ENCODE measurements around the gene ZG16.
A peak's percentile ranks its signal among the peaks of the same experiment; 100 is the strongest.
"Not testable (repeated sequence)": the region's sequence is repeated elsewhere in the genome, so short reads cannot be mapped to it uniquely, and the experiment has no call there.

ZG16 gene, protein sequence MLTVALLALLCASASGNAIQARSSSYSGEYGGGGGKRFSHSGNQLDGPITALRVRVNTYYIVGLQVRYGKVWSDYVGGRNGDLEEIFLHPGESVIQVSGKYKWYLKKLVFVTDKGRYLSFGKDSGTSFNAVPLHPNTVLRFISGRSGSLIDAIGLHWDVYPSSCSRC

DNA sequence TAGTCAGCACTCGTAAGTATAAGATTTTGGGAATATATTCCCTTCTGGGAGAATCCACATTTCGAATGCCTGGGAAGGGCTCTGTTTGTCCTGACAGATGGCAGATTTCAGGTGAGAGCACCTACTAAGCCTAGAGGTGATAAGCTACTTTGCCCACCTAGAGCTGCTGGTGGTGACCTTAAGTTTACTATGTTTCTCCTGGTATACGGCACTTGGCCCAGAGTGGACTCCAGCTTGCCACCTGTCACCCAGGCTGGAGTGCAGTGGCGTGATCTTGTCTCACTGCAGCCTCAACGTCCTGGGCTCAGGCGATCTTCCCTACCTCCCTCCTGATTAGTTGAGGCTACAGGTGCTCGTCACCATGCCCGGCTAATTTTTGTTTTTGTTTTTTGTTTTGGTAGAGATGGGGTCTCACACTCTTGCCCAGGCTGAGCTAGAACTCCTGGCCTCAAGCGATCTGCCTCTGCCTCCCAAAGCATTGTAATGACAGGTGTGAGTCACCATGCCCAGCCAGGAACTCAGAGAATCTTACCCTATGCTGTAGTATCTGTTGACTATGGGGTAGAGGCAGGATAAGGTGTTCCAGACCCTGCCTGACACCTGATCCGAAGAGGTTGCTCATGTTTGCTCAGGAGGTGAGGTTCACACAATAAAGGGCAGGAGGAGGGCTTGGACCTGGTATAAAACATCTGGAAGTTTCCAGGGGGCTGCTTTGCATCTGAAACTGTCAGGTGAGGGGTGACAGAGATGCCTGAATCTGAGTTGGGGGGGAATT is at the start of gene ZG16:
Gene ZG16, plus strand, starts transcription at position 681 of the 775 bp plus-strand sequence. CDS start 1,011 bp downstream, outside the sequence.
- no peak for DNase-seq (ENCODE audit: low read depth in 1 of 2, low spot score in 1 of 2)

DNA sequence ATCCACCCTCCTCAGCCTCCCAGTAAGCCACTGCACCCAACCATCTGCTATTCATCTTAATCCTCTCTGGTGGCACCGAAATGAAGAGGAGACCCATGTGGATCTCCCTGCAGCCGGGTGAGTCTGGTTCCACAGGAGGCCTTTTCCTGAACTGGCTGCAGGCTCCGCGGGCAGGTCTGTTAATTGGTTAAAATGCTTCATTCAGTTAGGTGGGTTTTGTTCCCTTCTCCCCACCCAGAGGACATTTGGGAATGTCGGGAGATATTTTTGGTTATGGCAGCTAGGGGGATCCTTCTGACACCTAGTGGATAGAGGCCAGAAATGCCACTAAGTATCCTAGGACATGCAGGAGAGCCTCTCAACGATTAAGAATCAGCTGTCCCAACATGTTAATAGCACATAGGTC is 48.9 kb upstream of the ZG16 start:
- no peak for DNase-seq (ENCODE audit: low read depth in 1 of 2, low spot score in 1 of 2)

DNA sequence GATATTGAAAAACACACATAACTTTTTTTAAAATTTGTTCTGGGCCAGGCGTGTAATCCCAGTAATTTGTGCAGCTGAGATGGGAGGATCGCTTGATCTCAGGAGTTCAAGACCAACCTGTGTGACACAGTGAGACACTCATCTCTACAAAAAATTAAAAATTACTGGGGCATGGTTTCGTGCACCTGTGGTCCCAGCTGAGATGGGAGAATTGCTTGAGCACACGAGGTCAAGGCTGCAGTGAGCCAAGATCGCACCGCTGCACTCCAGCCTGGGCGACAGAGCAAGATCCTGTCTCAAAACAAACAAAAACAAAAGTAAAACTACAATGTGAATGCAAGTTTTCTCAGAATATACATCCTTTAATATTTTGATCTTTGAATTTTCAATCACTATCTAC is 47.4 kb upstream of the ZG16 start:
- no peak for DNase-seq (ENCODE audit: low read depth in 1 of 2, low spot score in 1 of 2)

DNA sequence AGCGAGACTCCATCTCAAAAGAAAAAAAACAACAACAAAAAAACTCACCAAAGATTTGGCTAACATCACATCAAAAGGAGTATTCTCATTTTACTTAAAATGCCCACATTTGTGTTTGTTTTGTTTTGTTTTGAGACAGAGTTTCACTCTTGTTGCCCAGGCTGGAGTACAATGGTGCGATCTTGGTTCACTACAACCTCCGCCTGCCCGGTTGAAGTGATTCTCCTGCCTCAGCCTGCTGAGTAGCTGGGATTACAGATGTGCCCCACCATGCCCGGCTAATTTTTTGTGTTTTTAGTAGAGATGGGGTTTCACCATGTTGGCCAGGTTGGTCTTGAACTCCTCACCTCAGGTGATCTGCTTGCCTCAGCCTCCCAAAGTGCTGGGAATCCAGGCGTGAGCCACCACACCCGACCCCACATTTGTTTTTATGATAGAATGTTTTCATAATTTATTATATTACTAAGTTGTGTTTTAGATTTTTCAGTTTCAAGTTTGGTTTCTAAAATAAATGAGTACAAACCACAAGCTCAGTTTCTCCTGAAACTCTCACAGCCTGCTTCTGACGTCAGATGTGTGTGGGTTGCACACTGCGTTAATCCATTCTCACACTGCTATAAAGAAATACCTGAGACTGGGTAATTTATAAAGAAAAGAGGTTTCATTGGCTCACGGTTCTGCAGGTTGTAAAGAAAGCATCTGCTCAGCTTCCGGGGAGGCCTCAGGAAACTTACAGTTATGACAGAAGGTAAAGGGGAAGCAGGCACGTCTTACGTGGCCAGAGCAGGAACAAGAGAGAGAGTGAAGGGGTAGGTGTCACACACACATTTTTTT is 46.1 kb upstream of the ZG16 start:
- DNase-seq (ENCODE audit: low read depth in 1 of 2, low spot score in 1 of 2): peak in 1 of 2 donors; percentile 51

DNA sequence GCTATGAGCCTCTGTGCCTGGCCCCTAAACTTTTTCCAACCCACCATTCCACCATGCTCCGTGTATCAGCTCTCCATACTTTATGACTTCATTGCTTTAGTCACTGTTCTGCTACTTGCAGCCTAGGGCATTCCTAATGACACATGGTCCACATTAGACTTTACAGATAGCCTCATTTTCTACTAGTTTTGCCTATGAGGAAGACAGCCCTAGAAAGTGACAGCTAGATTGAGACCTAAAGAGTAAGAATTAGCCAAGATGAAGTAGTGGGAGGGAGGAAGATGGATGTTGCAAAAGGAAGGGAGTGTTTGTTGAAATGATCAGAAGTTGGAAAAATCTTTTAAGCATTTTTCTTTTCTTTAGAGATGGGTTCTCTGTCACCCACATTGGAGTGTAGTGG is 43.3 kb upstream of the ZG16 start:
- no peak for DNase-seq (ENCODE audit: low read depth in 1 of 2, low spot score in 1 of 2)

DNA sequence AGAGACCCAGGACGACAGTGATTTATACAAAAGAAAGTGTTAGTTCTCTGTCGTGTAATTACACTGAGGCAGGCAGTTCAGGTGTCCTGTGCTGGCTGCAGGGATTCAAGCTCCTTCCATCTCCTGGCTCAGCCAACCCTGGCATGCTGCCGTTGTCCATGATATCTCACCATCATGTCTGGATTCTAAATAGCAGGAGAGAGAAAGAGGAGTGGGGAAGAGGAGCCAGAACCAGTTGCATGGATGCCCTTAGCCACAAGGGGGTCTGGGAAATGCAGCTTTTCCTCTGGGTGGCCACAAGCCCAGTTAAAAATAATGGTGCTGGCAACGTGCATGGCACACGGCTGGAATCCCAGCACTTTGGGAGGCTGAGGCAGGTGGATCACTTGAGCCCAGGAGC is 41.9 kb upstream of the ZG16 start:
- no peak for DNase-seq (ENCODE audit: low read depth in 1 of 2, low spot score in 1 of 2)

DNA sequence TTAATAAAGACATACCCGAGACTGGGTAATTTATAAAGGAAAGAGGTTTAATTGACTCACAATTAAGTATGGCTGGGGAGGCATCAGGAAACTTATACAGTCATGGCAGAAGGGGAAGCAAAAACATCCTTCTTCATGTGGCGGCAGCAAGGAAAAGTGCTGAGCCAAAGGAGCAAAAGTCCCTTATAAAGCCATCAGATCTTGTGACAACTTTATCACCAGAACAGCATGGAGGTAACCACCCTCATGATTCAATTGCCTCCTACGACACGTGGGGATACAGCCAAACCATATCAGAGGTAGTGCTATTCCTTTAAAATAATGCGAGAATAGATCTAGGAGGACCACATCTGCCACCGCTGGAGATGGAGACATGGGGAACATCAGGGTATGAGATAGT is 41.3 kb upstream of the ZG16 start:
- no peak for DNase-seq (ENCODE audit: low read depth in 1 of 2, low spot score in 1 of 2)

DNA sequence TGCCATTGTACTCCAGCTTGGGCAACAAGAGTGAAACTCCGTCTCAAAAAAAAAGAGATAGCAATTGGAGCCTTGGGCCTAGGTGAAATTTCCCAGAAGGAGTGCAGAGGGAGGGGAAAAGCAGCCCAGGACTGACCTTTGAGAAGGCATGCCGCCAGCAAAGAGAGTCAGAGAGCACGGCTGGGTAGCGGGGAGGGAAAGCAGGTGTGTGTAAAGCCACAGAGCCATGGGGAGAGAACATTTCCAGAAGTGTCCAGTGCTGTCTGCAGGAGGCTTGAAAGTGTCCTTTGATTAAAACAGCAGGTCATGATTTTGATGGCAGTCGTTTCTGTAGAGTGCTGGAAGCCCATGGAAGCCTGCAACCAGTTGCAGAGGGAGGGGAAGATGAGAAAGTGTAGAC is 40.3 kb upstream of the ZG16 start:
- no peak for DNase-seq (ENCODE audit: low read depth in 1 of 2, low spot score in 1 of 2)

DNA sequence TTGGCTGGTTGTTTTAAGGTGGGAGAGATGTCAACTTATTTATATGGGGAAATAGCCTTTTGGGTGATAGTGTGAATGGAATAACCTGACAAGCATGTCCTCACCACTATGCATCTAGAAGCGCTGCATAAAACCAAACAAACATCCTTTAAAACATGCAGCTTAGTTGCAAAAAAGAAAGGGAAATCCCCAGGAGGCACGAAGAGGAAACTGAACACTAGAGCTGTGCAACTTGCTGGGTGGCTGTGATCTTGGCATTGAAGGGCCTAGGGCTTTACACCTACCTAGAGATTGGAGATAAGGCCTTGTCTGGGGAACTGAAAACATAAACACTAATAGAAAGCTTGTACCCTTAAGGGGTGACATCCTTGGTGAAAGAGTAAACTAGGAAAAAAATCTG is 39.5 kb upstream of the ZG16 start:
- peak in 1 of 2 donors; percentile 22 for DNase-seq (ENCODE audit: low read depth in 1 of 2, low spot score in 1 of 2)

DNA sequence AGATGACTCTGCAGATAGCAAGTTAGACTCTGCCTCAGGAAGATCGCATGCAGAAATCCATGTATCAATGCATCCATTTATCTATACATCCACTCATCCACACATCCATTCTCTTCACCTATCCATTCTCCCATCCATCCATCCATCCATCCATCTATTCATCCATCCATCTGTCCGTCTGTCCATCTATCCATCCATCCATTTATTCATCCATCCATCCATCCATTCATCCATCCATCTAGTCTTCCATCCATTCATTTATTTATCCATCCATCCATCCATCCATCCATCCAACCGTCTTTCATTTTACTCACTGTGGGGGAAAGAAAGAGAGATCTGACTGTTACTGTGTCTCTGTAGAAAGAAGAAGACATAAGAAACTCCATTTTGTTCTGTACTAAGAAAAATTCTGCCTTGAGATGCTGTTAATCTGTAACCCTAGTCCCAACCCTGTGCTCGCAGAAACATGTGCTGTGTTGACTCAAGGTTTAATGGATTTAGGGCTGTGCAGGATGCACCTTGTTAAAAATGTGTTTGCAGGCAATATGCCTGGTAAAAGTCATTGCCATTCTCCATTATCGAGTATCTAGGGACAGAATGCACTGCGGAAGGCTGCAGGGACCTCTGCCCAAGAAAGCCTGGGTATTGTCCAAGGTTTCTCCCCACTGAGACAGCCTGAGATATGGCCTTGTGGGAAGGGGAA is 38.0 kb upstream of the ZG16 start:
- DNase-seq (ENCODE audit: low read depth in 1 of 2, low spot score in 1 of 2): not testable (repeated sequence)

DNA sequence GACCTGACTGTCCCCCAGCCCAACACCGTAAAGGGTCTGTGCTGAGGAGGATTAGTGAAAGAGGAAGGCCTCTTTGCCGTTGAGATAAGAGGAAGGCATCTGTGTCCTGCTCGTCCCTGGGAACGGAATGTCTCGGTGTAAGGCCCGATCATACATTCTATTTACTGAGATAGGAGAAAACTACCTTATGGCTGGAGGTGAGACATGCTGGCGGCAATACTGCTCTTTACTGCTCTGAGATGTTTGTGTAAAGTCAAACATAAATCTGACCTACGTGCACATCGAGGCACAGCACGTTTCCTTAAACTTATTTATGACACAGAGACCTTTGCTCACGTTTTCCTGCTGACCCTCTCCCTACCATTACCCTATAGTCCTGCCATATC is 37.4 kb upstream of the ZG16 start:
- not testable (repeated sequence) for DNase-seq (ENCODE audit: low read depth in 1 of 2, low spot score in 1 of 2)

DNA sequence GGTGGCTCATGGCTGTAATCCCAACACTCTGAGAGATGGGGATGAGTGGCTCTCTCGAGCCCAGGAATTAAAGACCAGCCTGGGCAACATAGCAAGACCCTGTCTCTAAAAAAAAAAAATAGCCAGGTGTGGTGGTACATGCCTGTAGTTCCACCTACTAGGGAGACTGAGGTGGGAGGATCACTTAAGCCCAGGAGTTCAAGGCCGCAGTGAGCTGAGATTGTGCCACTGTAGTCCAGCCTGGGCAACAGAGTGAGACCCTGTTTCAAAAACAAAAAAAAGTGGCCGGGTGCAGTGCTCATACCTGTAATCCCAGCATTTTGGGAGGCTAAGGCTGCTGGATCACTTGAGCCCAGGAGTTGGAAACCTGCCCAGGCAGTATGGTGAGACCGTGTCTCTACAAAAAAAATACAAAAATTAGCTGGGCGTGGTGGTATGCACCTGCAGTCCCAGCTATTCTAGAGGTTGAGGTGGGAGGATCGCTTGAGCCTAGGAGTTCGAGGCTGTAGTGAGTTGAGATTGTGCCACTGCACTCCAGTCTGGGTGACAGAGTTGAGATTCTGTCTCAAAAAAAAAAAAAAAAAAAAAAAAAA is 35.3 kb upstream of the ZG16 start:
- DNase-seq (ENCODE audit: low read depth in 1 of 2, low spot score in 1 of 2): no peak

DNA sequence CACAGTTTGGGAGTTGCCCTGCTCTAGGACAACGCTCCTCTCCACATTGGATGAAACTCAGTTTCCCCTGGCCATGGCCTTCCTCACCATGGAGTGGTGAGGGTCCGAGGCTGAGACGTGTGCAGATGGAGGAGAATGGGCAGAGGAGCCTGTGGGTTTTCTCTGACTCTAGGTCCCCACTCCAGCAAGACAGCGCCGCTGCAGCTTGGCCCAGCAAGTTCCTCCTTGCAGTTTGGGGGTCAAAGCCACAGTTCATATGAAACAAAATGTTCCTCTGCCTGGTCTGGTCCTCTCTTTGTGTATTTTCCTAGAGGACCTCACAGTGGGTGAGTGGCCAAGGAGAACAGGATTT is 34.6 kb upstream of the ZG16 start:
- no peak for DNase-seq (ENCODE audit: low read depth in 1 of 2, low spot score in 1 of 2)

DNA sequence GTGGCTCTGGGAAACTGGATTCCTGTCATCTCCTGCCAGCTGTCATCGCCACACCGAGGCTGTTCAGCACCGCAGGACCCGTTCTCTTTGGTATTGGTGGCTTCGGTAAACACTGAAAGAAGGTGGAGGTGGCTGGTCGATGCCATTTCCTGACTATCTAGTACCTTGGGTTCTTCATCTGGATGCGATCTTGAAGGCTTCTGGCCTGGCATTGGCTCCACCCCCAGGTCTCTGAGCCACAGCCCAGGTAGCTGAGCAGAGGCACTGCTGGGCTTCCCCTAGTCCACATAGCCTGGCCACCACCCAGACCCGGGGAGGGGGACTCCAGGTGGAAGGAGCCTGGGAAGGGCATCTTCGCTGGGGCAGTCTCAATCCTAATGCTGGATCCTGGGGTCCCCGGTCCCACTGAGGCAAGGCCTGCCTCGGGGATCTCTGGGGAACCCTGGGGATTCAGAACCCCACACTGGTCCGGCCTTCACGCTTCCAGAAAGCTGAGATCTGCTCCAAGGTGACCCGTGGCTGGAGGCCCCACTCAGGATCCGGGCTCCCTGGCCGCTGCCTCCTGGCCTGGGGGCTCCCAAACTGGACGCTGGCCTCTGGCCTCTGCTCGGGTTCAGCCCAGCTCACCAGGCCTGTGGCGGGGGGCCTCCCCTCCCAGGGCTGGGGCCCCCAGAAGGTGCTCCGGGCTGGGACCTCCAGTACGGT is 34.1 kb upstream of the ZG16 start:
- peak in 1 of 2 donors; percentile 5 for DNase-seq (ENCODE audit: low read depth in 1 of 2, low spot score in 1 of 2)

DNA sequence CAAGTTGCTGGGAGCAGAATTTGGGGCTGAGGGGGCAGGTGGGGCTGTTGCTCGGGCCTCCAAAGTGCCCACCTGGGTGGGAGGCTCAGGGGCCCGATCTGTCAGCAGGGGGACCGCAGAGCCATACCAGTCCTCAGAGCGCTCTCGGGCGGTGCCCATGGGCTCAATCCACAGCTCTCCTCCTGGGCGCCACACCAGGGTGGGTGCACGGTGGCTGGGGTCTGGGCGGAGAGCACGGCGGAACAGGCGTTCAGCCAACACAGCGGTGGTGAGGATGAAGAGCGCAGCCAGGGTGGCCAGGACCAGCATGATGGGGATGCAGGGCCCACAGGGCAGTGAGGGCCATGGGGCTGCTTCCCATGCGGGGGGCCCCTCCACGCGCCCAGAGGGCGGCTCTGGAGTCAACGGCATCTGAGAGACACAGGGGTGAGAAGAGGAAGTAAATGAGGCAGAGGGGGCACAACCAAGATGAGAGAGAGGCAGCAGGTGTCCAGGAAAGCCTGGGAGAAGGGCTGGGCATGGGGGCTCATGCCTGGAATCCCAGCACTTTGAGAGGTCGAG is 33.4 kb upstream of the ZG16 start:
- DNase-seq (ENCODE audit: low read depth in 1 of 2, low spot score in 1 of 2): no peak

DNA sequence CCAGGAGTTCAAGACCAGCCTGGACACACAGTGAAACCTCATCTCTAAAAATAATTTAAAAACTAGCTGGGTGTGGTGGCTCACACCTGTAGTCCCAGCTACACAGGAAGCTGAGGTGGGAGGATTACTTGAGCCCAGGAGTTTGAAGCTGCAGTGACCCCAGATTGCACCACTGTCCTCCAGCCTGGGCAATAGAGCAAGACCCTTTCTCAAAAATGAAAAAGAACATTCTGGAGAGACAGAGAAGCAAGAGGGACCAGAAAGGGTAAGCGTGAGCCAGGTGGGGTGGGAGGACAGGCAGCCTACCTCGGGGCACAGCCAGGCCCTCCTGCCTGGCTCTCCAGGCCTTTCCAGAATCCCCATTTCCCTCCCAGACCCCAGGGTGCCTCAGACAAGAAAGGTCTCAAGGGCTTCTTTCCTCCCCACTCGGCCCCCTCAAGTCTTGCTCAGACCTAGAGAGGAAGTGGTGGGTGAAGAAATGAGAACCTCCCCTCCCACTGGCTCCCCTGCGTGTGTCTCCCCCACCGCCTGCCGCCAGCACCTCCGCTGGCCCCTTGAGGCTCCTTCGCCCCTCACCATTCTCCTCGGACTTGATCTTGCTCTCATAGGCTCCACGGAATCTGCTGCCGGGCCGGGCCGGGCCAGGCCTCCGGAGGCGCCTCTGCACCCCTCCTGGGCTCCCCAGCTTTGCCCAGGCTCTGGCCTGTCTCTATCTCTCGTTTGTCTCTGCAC is 32.8 kb upstream of the ZG16 start:
- peak in 1 of 2 donors; percentile 31 for DNase-seq (ENCODE audit: low read depth in 1 of 2, low spot score in 1 of 2)

DNA sequence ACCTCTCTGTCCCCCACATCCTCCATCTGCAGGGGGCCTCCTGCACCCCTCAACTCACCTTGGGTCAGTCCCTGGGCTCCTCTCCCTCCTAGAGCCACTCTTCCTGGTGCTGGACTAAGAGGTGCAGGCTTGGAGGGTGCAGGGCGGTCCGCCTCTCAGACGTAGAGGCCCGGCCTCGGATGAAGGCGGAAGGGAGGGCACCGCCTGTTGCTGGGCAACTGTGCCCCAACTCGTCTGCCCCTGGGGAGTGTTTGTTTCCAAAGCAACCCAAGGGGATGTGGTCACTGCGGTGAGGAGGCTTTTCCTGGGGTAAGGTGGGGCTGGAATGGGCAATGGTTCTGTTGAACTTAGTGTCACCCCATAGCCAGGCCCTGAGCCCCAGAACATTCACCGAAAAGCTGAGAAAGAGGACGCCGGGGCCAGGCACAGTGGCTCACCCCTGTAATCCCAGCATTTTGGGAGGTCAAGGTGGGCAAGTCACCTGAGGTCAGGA is 32.2 kb upstream of the ZG16 start, which contains the start of gene C16orf54:
Gene C16orf54, minus strand, starts transcription at position 138 of the 493 bp plus-strand sequence. CDS start 1,039 bp downstream, outside the sequence.
- DNase-seq (ENCODE audit: low read depth in 1 of 2, low spot score in 1 of 2): peak; percentile 79 to 87

DNA sequence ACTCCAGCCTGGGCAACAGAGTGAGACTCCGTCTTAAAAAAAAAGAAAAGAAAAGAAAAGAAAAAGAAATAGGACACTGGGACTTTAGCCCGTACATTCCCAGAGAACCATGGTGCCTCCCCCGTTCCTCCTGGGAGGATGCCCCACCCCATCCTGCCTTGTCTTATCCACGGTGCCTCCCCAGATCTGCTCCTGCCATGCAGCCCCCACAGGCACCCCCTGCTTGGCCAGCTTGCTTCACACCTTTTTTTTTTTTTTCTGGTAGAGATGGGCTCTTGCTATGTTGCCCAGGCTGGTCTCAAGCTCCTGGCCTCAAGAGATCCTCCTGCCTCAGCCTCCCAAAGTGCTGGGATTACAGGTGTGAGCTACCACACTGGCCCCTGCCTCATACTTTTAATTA is 31.5 kb upstream of the ZG16 start:
- DNase-seq (ENCODE audit: low read depth in 1 of 2, low spot score in 1 of 2): not testable (repeated sequence)

Measured in activated T-helper 1 cell treated with anti-CD3 and anti-CD28 coated beads, Interleukin-2, amount 50 U/mL, for 16 hours (primary cell).